GM18519 (cell line): Measurements from ENCODE around the gene MCM8.

Experiments used
- ATAC-seq: cut with Tn5 transposase; IDR thresholded peaks from one replicate; pipeline ENCODE4 v1.9.1; 2021; ENCODE audit warnings: mild to moderate bottlenecking, moderate library complexity; ENCODE audit not compliant: unreplicated experiment, low FRiP score

Gene MCM8

DNA sequence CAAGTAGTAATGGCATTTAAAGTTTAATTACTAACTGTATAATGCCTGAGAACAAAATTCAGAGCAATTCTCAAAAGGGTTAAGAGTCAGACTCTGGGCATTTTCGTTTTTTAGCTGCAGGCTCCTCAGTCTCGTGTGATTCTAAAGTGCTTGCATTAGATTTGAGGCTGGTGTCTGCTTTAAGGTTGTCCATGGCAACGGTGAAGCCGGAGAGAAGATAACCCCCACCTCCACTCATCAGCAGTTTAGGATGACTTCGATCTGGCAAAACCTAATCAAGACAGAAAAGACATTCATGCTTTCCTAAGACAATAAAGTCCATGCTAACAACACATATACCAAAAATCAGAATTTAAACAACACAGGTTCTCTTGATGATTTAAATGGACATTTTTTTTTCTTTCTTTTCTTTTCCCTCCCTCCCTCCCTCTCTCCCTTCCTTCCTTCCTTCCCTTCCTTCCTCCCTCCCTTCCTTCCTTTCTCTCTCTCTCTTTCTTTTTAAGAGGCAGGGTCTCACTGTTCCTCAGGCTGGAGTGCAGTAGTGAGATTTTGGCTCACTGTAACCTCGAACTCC lies 11.9 kb upstream of the MCM8 start:
- ATAC-seq: no peak

- ATAC-seq: no peak
Measured at GRCh38 chr20:5945963-5946362, 4.5 kb upstream of the MCM8 start.

GRCh38 chr20:5947276-5947675 lies 3.2 kb upstream of the MCM8 start:
- ATAC-seq: no peak

- no peak for ATAC-seq
Measured at GRCh38 chr20:5949943-5950270, 545 bp upstream of the MCM8 start.

GRCh38 chr20:5967469-5967868 lies 17.0 kb downstream of the MCM8 start:
- ATAC-seq: no peak

DNA sequence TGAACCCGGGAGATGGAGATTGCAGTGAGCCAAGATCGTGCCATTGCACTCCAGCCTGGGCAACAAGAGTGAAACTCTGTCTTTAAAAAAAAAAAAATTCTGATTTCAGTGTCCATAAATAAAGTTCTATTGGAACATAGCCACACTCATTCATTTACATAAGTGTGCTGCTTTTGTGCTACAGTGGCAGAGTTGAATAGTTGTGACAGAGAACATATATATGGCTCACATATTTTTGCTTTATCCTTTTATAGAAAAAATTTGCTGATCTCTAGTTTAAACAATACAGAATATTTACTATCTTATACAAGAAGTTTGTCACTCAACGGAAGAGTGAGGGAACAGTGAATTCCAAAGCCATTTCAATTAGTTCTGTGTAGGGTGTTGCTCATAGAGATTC lies 18.0 kb downstream of the MCM8 start:
- ATAC-seq: no peak

DNA sequence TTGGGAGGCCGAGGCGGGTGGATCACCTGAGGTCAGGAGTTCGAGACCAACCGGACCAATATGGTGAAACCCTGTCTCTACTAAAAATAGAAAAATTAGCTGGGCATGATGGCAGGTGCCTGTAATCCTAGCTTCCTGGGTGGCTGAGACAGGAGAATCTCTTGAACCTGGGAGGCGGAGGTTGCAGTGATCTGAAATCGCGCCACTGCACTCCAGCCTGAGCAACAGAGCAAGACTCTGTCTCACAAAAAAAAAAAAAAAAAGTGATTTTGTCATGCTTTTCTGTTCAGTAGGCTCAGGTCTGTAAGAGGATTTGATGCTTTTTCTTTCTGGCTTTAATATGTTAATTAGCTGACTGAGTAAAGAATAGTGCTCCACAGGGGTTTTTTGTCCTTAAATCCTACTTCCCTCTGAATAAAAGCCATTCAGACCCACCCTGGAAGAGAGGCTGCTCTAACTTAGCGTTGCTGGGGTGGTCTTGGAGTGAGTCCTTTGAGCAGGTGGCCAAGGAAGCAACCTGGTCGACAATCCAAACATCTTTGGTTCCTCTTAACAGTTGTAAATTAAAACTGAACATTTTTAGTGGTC lies 19.0 kb downstream of the MCM8 start:
- ATAC-seq: no peak

- ATAC-seq: no peak
Measured at GRCh38 chr20:5969940-5970339, 19.5 kb downstream of the MCM8 start.

DNA sequence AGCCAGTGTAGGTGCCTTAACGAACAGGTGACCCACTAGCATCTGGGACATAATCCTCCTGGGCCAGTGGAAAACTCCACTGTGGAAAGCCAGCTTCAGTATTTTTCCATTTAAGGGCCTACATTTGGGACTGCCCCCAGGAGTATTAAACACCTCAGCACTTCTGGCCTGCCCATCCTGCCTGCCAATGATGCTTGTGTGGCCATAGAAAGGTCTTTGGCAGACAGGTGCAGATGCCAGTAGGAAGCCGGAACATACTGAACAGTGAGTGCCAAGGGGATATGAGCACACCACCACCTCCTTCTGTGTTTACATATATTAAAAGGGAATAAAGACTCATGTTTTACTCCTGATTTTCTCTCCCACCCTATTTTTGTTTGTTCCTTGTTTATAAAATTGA lies 19.9 kb downstream of the MCM8 start:
- no peak for ATAC-seq

- no peak for ATAC-seq
Measured at GRCh38 chr20:5971203-5971602, 20.8 kb downstream of the MCM8 start.

- ATAC-seq: no peak
Measured at GRCh38 chr20:5973172-5973571, 22.7 kb downstream of the MCM8 start.

GRCh38 chr20:5973971-5974370 lies 23.5 kb downstream of the MCM8 start:
- no peak for ATAC-seq

DNA sequence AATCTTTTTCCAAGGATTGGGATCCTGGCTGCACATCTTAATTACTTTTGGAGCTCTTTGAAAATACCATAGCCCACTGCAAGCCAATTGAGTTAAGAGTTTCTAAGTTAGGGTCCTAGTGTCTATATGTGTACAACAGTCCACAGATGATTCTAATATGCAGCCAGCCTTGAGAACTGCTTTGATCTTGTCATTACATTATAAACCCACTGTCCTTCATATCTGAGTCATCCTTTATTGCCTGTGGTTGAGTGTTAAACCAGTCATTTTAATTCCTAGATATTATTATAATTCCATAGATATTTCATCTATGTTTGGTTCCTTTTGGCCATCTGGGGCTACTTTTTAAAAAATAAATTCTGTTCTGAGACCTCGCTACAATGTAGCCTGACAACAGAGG lies 24.1 kb downstream of the MCM8 start:
- no peak for ATAC-seq

- ATAC-seq: no peak
Measured at GRCh38 chr20:5975778-5976177, 25.3 kb downstream of the MCM8 start.

GRCh38 chr20:5977223-5977622 lies 26.8 kb downstream of the MCM8 start:
- ATAC-seq: no peak

DNA sequence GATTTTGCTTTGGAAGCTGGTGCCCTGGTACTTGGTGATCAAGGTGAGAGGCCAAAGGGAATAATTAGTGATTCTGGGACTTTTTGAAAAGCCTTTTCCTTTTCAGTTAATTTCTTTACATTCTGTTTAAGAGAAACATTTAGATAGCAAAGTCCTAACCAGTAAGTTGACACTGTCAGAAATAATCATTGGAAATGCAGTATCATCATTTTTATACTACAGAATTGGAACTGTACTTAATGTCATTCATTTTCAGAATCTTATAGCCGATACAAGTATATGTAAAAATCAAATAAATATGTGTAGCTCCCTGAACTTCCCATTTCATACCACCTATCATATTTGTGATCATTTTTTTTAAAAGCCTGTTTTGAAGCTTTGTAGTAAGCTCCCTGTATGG lies 27.5 kb downstream of the MCM8 start:
- ATAC-seq: no peak

GRCh38 chr20:5979801-5980200 lies 29.3 kb downstream of the MCM8 start:
- ATAC-seq: no peak

DNA sequence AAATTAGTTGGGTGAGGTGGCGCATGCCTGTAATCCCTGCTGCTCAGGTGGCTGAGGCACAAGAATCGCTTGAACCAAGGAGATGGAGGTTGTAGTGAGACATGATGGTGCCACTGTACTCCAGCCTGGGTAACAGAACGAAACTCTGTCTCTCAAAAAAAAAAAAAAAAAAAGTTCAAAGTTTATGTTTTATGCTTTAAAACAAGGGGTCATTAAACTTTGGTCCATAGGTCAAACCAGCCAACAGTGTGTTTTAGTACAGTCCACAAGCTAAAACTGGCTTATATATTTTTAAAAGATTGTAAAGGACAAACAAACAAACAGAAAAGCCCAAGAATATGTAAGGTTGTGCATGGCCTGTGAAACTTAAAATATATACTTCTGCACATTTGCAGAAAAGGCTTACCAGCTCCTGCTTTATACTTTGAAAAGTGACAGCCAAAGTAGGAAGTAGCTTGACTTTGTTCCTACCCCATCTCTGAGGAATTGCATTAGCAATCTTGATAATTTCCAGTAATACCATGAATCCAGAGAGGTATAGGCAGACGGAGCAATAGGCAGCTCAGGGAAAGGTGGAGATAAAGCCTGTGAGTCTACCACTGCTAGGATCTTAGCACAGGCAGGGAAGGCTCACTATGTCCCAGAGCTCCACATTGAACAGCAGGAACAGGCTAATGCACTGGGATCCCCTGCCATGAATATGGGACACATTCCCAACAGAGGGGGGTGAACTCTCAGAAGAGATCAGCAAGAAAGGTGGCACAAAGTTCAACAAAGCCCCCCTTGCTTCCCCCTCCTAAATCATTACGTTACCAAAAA lies 30.5 kb downstream of the MCM8 start:
- ATAC-seq: no peak

DNA sequence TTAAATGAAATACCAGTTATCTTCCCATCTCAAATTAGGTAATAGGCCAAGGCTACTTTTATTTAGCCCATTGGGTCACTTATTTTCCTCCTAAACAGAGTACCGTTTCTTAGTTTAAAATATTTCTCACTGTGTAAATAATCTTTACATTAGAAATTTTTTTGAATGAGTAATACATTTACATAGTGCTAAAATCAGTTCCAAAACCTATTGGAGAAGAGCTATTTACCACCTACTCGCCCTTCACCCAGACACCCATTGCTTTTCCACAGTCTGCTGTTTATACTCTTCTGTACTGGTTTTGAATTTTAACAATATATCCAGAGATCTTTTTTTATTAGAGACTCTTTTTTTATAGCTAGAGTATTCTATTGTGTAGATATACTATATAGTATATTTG lies 36.9 kb downstream of the MCM8 start:
- no peak for ATAC-seq

DNA sequence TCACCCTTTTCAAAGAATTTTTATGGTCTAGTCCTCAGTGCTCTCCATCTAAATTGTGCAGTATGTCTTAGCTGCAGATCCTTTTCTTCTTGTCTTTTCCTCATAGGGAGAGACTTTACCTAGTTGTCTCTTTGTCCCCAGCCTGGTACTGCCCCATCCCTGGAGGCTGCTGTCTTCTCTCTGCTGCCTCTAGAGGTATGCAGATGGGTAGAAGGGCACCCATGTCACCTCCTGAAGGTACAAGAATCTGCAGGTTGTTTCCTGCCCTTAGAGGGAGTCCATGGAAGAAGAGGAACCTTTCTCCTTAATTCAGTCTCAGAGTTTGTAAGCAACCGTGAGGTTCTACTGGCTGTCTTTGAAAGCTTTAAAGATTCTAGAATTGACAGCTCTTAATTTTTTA lies 39.1 kb downstream of the MCM8 start:
- ATAC-seq: no peak

GRCh38 chr20:5990946-5991345 lies 40.5 kb downstream of the MCM8 start:
- ATAC-seq: no peak
